Umbilical cord (tissue), 2 donors: ENCODE data around the gene DENND1A. TPM values are rescaled to one million over a fixed set of nuclear protein-coding genes. Genes with fewer than 3 reads are reported as not detected.
A peak's percentile ranks its signal among the peaks of the same experiment; 100 is the strongest.

ENCODE experiments used
- DNase-seq: peaks from one replicate; pipeline ENCODE4 v3.0.0-alpha.2; 2015; ENCODE audit warnings: low spot score
- total RNA-seq: library from RNA; depleted of rRNA; stranded (reverse); fragments of >200 nt; gene quantifications from one replicate; pipeline ENCODE4 v1.2.3, GENCODE V29; 2014; ENCODE audit warnings: low replicate concordance; ENCODE audit not compliant: insufficient read depth

DENND1A gene
- total RNA-seq, 1 donor from 2014 or later: 35.4 TPM

DNA sequence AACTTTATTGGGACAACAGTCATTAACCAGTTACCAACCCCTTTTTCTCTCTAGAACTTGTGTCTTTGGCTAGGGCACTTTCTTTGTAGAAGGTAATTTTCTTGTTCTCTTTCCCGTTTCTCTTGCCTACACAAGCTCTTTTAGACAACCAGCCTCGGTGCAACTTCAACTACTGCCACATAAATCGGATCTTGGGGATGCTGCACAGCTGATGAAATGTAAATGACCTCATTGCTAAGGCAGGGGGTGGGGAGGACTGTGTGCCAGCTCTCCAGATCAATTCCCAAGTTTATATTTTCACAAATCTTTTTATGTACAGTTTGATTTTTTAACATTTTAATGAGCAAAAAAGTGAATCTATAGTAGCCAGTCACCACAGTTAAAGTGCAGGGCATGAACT, 157.6 kb downstream of the DENND1A start:
- DNase-seq: no peak

- no peak for DNase-seq
Measured at GRCh38 chr9:123771690-123772089, 158.2 kb downstream of the DENND1A start.

DNA sequence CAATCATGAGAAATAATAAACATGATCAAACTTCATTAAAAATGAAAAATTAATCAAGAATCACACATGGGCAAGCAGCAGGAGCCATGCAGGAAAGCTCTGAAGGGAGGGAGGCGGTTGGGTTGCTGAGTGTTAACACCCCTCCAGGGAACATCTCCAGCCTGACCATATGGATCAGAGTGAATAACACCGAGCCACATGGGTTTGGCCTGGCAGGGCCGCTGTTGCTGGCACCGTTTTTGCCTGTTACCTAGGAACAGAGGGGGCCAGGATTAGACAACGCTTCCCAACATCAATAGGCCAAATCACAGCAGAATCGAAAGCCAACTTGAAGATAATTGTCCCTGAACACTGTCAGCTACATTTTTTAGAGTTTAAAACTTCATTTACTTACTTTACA, 160.2 kb downstream of the DENND1A start:
- no peak for DNase-seq

DNA sequence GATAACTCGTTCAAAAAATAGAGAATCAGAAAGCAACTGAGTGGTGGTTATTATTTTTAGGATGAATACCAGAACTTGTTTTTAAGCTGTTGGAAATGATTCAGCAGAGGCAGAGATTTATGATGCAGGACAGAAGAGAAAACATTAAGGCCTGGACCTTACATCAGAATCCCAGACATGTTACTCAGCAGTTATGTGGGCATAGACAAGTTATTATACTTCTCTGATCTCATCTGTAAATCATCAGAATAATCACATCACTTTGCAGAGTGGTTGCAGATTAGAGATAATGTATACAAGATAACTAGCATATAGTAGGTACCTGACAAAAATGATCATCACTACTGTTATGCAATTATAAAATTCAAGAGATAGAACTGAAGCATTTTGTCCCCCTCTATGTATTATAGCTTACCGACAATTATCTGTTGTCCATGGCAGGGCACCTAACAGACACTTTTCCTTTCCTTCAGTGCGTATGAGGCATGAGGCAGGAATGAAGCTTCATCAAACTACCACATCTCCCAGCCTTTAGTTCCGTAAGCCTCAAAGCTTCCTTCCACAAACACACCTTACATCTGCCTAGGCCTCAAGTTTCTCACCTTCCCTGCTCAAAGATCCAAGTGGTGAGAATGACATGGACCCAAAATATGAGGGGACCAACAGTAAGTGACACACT, 165.9 kb downstream of the DENND1A start:
- peak; percentile 90 for DNase-seq

DNA sequence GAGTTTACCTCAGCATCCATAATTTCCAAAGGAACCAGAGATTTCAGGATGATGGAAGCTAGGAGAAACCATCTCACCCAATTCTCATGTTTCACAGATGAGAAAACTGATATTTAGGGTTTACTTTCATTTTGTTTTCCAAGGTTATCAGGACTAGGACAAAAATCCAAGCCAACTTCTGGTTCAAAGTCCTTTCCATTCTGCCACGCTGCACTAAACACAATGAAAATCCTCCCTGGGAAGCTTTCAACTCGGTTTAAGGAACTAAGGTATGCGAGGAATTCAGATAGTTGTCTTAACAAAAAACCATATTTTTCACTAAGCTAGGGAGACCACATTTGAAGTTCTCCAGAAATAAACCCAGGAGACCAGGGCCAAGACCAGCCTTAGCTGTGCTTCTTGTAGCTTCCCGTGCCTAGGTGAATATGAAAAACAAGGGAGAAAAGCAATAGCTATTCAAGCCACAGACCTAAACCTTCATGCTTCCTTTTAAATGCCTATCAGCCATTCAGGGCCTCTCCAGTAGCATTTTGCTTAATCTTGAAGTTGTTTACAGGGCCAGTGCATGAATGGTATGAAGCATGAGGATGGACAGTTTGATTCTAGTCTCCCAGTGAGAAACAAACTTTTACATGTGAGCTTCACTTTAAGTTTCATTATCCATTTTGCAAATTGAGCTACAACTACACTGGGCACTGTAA, 167.9 kb downstream of the DENND1A start:
- DNase-seq: peak; percentile 54

DNA sequence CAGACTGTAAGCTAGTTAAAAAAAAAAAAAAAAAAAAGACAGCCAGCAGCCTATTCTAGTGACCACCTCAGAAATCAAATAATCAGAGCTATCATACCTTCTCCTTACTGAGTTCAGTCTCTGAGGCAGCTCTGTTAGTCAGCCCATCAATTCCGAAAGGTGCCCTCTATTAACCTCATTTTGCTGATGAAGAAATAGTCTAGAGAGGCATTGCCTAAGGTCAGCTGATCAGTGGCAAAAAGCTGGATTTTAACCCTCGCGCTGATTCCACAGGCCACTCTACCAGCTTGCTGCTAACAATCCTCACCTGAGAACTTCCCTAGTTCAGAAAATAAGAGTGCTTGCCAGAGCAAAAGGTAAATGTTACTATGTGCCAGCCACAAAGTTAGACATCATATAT, 172.0 kb downstream of the DENND1A start:
- DNase-seq: no peak

GRCh38 chr9:123757547-123757946, 172.4 kb downstream of the DENND1A start:
- peak; percentile 94 for DNase-seq

- DNase-seq: no peak
Measured at GRCh38 chr9:123756484-123757106, 173.3 kb downstream of the DENND1A start.

DNA sequence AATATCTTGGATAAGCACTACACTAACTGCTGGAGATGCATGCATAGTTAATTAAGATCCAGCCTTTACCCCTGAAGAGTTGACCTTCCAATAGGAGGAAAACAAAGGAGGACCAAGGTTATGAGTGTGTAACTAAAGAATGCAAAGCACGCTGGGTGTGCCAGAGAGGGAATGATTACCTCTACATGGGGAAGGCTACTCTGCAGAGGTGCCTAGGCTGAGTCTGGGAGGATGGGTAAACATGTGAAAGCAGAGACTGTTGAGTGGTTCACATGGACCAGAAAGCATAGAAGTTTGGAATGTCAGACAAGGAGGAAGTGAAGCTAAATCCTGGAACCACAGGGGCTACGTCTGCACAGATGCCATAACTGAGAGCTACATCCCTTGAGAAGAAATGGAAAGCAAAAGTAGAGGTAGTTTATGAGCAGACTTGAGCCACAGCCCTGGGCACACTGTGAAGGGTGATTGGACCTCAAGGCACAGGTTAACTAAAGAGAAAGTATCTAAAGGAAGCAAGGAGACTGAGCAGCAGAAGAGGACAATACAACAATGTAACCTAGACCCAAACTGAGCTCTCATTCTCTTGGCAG, 176.2 kb downstream of the DENND1A start:
- DNase-seq: no peak

GRCh38 chr9:123753016-123753415, 176.9 kb downstream of the DENND1A start:
- DNase-seq: no peak

DNA sequence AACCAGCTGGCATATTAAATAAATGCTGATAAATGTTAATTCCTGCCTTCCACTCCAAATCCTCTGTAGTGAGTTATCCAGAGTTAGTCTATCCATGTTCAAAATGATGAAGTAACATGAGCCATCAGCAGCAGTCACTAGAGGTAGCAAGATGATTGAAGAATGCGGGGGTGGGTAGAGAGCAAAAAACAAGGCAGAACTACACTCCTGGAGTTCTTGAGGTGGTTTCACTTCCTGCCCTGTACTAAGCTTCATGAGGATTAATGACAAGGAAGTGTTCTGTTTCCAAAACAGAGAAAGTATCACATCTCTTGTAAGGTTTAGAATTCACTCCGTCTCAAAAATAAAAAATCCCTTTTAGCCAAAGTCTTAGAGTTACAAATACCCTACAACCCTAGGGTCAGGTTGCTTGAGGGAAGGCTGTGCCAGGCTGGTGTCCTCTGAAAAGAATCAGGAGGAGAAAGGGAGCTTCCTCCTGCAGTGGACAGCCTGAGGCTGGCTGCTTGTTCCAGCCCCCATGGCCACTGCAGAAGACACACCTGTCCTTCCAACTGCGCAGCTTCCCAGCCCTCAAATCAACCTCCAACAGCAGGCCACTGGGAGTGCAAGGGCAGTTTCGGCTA, 180.2 kb downstream of the DENND1A start:
- DNase-seq: peak; percentile 80

GRCh38 chr9:123746765-123747164, 183.2 kb downstream of the DENND1A start:
- DNase-seq: no peak

- DNase-seq: no peak
Measured at GRCh38 chr9:123745933-123746332, 184.0 kb downstream of the DENND1A start.

- DNase-seq: no peak
Measured at GRCh38 chr9:123745451-123745850, 184.5 kb downstream of the DENND1A start.

GRCh38 chr9:123743737-123744136, 186.2 kb downstream of the DENND1A start:
- DNase-seq: no peak

DNA sequence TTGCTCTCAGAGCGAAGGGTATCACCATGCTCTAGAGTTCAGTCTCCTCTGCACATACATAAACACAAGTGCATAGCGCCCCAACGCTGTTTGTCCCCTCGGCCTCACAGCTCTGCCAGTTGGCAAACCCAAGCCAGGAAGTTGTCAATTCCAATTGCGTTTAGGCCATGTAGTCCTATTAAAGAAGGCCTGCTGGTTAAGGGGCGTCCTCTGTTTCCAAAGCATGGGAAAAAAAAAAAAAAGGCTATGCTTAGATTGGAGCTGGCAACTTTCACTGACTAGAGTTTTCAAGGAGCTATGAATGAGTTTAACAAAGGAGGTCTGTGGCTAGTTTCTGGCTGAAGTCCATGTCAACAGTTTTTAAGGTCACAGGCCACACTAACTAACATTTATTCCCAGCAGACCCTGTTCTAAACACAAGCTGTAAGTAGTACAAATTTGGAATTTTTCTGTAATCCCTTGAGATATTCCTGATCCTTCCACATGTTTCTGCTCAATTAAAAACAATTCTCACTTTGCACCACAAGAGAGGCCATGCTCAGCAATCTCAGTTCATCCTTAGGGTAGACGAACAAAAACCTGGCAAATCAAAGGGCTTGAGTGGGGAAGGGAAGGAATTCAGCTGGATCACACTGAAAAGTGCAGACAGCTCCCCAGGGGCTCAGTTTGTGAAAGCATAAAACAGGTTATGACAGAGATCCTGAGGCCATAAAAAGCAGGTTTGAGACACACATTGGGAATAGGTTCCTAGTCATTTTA, 187.7 kb downstream of the DENND1A start:
- peak; percentile 35 for DNase-seq

- no peak for DNase-seq
Measured at GRCh38 chr9:123741214-123741613, 188.7 kb downstream of the DENND1A start.

DNA sequence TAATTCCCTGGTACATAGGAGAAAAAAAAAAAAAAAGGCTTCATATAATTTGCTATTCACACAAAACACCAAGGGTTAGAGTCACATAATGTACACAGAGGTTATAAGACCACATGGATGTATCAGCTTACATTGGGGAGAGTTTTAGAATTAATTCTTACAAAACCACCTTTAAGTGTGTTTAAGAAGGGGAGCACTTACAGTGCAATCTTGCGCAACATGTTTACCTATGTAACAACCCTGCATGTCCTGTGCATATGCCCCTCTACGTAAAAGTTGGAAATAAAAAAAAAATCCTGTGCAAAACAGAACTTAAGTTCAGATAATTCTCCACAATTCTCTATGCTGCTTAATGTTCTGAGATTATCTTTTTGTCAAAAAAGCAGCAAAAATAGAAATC, 190.0 kb downstream of the DENND1A start:
- no peak for DNase-seq

GRCh38 chr9:123739387-123739786, 190.5 kb downstream of the DENND1A start:
- DNase-seq: no peak

DNA sequence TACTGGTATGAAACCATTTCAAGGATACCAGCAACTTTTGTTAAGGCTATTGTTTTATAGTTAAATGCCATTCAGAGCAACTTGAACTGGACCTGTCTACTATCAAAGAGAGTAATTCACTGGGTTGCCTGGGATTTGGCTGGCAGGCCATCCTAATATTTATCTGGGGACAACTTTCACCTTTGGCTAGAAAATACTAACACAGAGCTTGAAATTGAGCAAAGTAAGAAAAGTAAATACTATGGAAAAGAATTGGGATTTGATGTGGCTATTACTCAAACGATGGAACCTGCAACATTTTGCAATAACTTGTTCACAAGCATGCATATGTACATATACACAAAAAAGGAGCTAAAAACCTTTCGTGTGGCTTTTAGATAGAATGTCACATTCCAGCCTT, 191.3 kb downstream of the DENND1A start:
- no peak for DNase-seq

DNA sequence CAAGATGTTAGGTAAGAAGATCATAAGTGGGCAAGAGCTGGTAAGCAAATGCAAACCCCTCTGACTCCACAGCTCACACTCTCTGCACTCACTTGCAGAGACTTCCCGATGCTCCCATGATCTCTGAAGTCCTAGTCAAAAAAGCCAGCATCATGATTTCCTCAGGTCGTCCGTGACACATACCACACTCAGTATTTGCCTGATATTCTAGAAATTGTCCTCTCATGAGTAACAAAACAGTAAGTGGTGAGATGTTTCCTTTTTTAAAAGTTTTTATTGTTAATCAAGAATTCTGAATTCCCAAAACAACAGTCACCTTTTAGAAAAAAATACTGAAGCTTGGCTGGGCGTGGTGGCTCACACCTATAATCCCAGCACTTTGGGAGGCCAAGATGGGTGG, 194.6 kb downstream of the DENND1A start:
- no peak for DNase-seq
